ENCODE measurements around the gene TSC22D4.

- TF ChIP-seq CTCF (IDR thresholded peaks at IDR 0.05; ENCODE audit: low read depth, low read length) (no peak), POLR2A (IDR thresholded peaks at IDR 0.05; ENCODE audit: extremely low read depth, insufficient read length) (no peak)
Measured at GRCh38 chr7:100466653-100467605, 12.1 kb downstream of the TSC22D4 start.
